HepG2 (cell line): Measurements from ENCODE around the gene KCND3.

ENCODE experiments used
- ATAD3A ChIP-seq: sonication (generic); formaldehyde crosslinking; IDR thresholded peaks from 2 replicates; pipeline ENCODE4 v1.4.0; 2020; ENCODE audit warnings: missing genetic modification reagents
- EP300 ChIP-seq, 3 experiments: sonication (generic) in 1 of 3; formaldehyde crosslinking in 1 of 3; IDR thresholded peaks; 2 replicates each; pipeline versions ENCODE4 v1.5.1 to v1.6.1; 2011 to 2020; ENCODE audit warnings: low read depth in 2 of 3, low read length in 2 of 3, borderline replicate concordance in 1 of 3, improper control_type of control experiment in 1 of 3, mild to moderate bottlenecking in 1 of 3, missing genetic modification reagents in 1 of 3, moderate library complexity in 1 of 3
- GABPB1 ChIP-seq: IDR thresholded peaks from 2 replicates; pipeline ENCODE4 v1.6.1; 2016; ENCODE audit warnings: mild to moderate bottlenecking, missing genetic modification reagents, moderate library complexity, missing compliant biosample characterization
- HDAC2 ChIP-seq: sonication (generic); formaldehyde crosslinking; IDR thresholded peaks from 2 replicates; pipeline ENCODE4 v1.4.0; 2020; ENCODE audit warnings: missing genetic modification reagents
- NR2F2 ChIP-seq: IDR thresholded peaks from 2 replicates; pipeline ENCODE4 v1.6.1; 2012; ENCODE audit warnings: low read depth, inconsistent platforms, borderline replicate concordance
- POLR2A ChIP-seq, 2 experiments: IDR thresholded peaks; 2 replicates each; pipeline ENCODE4 v1.6.1; 2011; ENCODE audit warnings: low read depth in 2 of 2, low read length in 2 of 2, mild to moderate bottlenecking in 1 of 2, moderate library complexity in 1 of 2; ENCODE audit not compliant: insufficient read depth in 1 of 2
- POLR2AphosphoS5 ChIP-seq: IDR thresholded peaks from 2 replicates; pipeline ENCODE4 v1.6.1; 2012; ENCODE audit warnings: low read depth, low read length
- RAD21 ChIP-seq: fragments of 450-650 bp; formaldehyde crosslinking; IDR thresholded peaks from 2 replicates; pipeline ENCODE4 v1.5.0; 2020; ENCODE audit warnings: mild to moderate bottlenecking
- RAD51 ChIP-seq: fragments of 450-650 bp; IDR thresholded peaks from 2 replicates; pipeline ENCODE4 v1.6.1; 2016; ENCODE audit warnings: borderline replicate concordance
- TOE1 ChIP-seq: sonication (generic); formaldehyde crosslinking; IDR thresholded peaks from 2 replicates; pipeline ENCODE4 v1.4.0; 2020; ENCODE audit warnings: mild to moderate bottlenecking, missing genetic modification reagents
- ZBTB8A ChIP-seq: sonication (generic); formaldehyde crosslinking; IDR thresholded peaks from 2 replicates; pipeline ENCODE4 v1.4.0; 2020; ENCODE audit warnings: mild to moderate bottlenecking, low read depth, missing genetic modification reagents, borderline replicate concordance

DNA sequence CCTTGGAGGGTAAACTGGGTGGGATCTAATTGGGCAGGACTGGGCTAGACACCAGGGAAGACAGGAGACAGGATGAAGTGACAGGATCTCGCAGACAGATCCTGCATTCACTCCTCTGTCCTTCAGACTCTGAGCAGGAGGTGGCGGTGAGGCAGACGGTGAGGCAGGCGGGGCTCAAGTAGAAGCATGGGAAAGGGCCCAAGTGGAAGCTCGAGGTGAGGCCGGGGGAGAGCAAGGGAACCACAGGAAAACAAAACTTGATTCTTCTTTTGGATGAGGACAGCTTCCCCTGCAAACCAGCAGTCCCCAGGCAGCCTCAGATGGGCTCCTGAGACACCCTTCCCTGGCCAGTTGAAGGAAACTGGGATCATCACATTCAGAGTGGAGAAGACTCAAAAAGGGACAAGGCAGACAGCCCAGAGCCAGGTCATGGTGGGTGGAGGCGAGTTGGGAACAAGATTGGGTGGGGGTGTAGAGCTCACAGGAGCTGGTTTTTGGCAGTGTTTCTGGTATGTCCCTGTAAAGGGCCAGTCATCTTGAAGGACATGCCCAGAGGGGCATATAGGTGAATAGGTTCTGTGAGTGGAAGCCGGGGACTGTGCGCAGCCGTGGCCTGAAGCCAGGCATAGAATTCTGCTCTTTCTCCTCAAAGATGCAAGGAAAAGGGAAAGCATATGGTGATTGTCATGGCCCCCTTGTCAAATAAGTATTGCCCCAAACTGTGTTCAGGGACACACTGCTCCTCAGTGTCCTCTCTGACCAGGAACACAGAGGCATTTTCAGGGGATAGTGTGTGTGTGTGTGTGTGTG, 268.3 kb downstream of the KCND3 start:
- TF ChIP-seq RAD21 (CRISPR knock-in tag) (no peak), NR2F2 (no peak), GABPB1 (CRISPR knock-in tag) (no peak), POLR2A (IDR thresholded peaks at IDR 0.05; ENCODE audit: insufficient read depth in 1 of 2, low read depth in 2 of 2, low read length in 2 of 2) (no peak), ATAD3A (CRISPR knock-in tag) (no peak), TOE1 (CRISPR knock-in tag) (no peak), ZBTB8A (no peak), HDAC2 (CRISPR knock-in tag) (no peak), EP300 (IDR thresholded peaks at IDR 0.05; ENCODE audit: low read depth in 2 of 2, low read length in 2 of 2) (no peak), EP300 (CRISPR knock-in tag; IDR thresholded peaks at IDR 0.05; ENCODE audit: borderline replicate concordance) (no peak), RAD51 (no peak), POLR2AphosphoS5 (no peak)
